Calu3 (cell line): ENCODE measurements around the gene TADA2B. TPM values are rescaled to one million over a fixed set of nuclear protein-coding genes. Genes with fewer than 3 reads are reported as not detected.

Experiments used
- BruUV-seq: library from RNA; stranded (reverse); fragments of 400-500 nt; replicated peaks from 2 replicates; lab custom pipeline; 2021; lab: Mats Ljungman, UMichigan
- CTCF ChIA-PET: fragments of 300-600 bp; sonication (Branson Sonifier 250); formaldehyde crosslinking; loops from one replicate; lab custom pipeline; 2022; ENCODE audit warnings: antibody characterized with exemption; lab: Charles Lee
- DNase-seq: peaks from one replicate; pipeline ENCODE4 v3.0.0; 2022
- H3K27ac Mint-ChIP-seq: one replicate; pipeline ENCODE4 v1.8.0; 2022; ENCODE audit warnings: mixed read lengths; ENCODE audit not compliant: unreplicated experiment
- H3K27me3 Mint-ChIP-seq: one replicate; pipeline ENCODE4 v1.8.0; 2022; ENCODE audit warnings: mixed read lengths; ENCODE audit not compliant: unreplicated experiment
- H3K36me3 Mint-ChIP-seq: one replicate; pipeline ENCODE4 v1.8.0; 2022; ENCODE audit warnings: mild to moderate bottlenecking, moderate library complexity, mixed read lengths; ENCODE audit not compliant: insufficient read depth, unreplicated experiment
- H3K4me1 Mint-ChIP-seq: one replicate; pipeline ENCODE4 v1.8.0; 2022; ENCODE audit warnings: mild to moderate bottlenecking, low read depth, mixed read lengths; ENCODE audit not compliant: unreplicated experiment
- H3K4me3 Mint-ChIP-seq: one replicate; pipeline ENCODE4 v1.8.0; 2022; ENCODE audit warnings: mild to moderate bottlenecking, low read depth, moderate library complexity, mixed read lengths; ENCODE audit not compliant: unreplicated experiment
- H3K9me3 Mint-ChIP-seq: one replicate; pipeline ENCODE4 v1.8.0; 2022; ENCODE audit warnings: low read depth, mixed read lengths; ENCODE audit not compliant: unreplicated experiment
- intact Hi-C: fragments of 100-400 bp; cut with micrococcal nuclease; formaldehyde crosslinking; loops from one replicate; pipeline ENCODE4 v1.10.0; 2022; ENCODE audit not compliant: unreplicated experiment
- total RNA-seq: library from RNA; stranded (reverse); gene quantifications from 2 replicates; pipeline ENCODE4 v1.2.3, GENCODE V29; 2022
- TF ChIP-seq, protein P1 (sequence below): fragments of 200-600 bp; IDR thresholded peaks from one replicate; pipeline ENCODE4 v1.8.0; 2022; ENCODE audit warnings: antibody characterized with exemption; ENCODE audit not compliant: unreplicated experiment

TADA2B gene
- total RNA-seq, 1 experiment from 2014 or later: 15.1 TPM

DNA sequence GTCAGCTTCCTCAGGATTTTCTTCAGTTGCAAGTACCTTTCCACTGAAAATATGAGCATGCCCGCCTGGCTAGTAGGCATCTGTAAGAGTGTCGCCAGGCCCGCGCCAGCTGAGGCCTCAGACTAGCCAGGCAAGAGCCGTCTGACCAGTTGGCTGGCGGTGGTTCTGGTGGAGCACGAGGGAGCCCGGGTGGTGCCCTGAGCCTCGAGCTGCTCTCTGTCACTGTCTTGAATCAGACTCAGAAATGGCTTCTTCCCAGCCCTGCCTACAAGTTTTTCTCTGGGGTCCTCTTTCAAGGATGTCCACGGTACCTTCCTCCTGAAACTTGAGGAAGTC, 12.8 kb downstream of the TADA2B start:
- Mint-ChIP-seq H3K4me1 (no peaks in the 10 kb centered on the region), H3K36me3 (peaks cover 17% of the 10 kb centered on the region), H3K27me3 (no peaks in the 10 kb centered on the region), H3K4me3 (no peak overlapping the region), H3K27ac (no peak overlapping the region), H3K9me3 (no peaks in the 10 kb centered on the region)
- DNase-seq: no peak
- CTCF ChIA-PET: no interaction called here
- TF ChIP-seq, protein P1, sequence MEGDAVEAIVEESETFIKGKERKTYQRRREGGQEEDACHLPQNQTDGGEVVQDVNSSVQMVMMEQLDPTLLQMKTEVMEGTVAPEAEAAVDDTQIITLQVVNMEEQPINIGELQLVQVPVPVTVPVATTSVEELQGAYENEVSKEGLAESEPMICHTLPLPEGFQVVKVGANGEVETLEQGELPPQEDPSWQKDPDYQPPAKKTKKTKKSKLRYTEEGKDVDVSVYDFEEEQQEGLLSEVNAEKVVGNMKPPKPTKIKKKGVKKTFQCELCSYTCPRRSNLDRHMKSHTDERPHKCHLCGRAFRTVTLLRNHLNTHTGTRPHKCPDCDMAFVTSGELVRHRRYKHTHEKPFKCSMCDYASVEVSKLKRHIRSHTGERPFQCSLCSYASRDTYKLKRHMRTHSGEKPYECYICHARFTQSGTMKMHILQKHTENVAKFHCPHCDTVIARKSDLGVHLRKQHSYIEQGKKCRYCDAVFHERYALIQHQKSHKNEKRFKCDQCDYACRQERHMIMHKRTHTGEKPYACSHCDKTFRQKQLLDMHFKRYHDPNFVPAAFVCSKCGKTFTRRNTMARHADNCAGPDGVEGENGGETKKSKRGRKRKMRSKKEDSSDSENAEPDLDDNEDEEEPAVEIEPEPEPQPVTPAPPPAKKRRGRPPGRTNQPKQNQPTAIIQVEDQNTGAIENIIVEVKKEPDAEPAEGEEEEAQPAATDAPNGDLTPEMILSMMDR: no peak
- intact Hi-C loops: no loop called here
- no TSS peak for BruUV-seq

DNA sequence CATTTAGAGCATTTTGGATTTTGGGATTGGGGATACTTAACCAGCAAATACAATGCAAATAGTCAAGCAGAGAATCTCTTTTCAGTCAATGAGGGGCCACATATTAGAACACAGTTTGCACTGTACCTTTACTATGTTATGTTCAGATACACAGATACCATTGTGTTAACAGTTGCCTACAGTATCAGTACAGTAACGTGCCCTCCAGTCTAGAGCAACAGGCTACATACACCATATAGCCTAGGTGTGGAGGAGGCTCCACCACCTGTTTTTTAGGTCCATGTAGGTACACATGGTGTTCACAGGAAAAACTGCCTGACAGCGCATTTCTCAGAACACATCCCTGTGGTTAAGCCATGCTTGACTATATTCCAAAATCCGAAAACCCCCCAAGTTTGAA, 15.6 kb downstream of the TADA2B start:
- no peaks in the 10 kb centered on the region for H3K27me3 Mint-ChIP-seq
- TF ChIP-seq, protein P1: no peak
- intact Hi-C loops: no loop called here
- CTCF ChIA-PET: no interaction called here
- H3K27ac Mint-ChIP-seq: no peak overlapping the region
- H3K9me3 Mint-ChIP-seq: no peaks in the 10 kb centered on the region
- H3K4me1 Mint-ChIP-seq: no peaks in the 10 kb centered on the region
- H3K4me3 Mint-ChIP-seq: no peak overlapping the region
- no TSS peak for BruUV-seq
- peaks cover 31% of the 10 kb centered on the region for H3K36me3 Mint-ChIP-seq
- DNase-seq: no peak

DNA sequence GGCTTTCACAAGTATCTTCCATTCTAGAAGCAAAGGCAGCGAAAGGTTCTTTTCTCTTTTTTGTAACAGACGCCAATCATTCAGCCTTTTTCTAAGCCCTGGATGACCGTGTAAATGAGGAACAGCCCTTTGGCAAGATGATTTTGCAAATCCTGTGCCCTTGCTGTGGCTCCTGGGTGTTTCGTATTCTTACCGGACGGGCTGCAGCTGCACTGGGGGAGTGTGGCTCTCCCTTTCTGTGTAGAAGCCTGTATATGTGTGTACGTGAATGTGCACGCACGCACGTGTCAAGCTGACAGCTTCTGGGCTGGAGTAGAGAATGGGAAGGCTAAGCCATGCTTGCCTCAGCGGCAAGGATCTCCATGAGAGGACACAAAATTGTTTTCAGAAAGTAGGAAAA, 16.5 kb downstream of the TADA2B start:
- H3K27me3 Mint-ChIP-seq: no peaks in the 10 kb centered on the region
- CTCF ChIA-PET: no interaction called here
- BruUV-seq: no TSS peak

DNA sequence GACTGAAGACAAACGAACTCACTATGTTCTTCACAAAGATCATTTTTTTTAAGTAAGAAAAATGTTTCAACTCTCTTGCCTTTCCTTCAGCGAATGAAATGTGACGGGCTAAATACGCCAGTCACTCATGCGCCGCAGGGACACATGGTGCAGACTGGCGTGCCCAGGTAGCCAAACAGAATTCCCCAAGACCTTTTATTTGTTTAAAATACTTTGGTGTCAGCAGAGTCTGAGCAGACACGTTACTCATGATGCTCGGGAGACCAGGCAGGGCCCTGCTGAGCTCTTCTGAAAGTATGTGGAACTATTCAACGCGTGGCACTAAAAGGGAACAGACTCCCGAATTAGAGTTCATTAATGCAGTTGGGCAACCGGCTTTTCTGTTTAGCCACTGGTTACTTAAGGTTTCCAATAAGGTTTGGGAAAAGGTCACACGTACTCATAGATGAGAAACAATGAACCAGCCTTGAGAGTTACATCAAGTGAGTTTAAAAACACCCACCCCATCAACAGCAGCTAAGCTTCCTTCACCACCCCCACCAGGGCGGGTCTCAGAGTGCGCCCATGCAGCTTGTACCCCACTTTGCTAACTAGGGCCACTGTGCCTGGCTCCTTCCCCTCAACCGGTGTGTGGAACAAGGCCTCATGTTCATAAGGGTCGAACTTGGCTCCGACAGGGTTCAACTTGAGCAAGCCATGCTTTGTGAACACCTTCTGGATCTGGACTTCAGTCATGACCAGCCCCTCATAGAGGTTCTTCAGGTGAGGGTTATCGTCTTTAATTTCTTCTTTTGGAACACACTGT, 17.4 kb downstream of the TADA2B start:
- H3K27me3 Mint-ChIP-seq: no peaks in the 10 kb centered on the region
- no peak for DNase-seq
- no peaks in the 10 kb centered on the region for H3K4me1 Mint-ChIP-seq
- H3K36me3 Mint-ChIP-seq: peaks cover 23% of the 10 kb centered on the region
- BruUV-seq: no TSS peak
- no peak overlapping the region for H3K4me3 Mint-ChIP-seq
- TF ChIP-seq, protein P1: no peak
- CTCF ChIA-PET: no interaction called here
- no peak overlapping the region for H3K27ac Mint-ChIP-seq
- intact Hi-C loops: no loop called here
- H3K9me3 Mint-ChIP-seq: no peaks in the 10 kb centered on the region

More for the DNA sequence above, 16.5 kb downstream of the TADA2B start:
- DNase-seq: no peak
- TF ChIP-seq, protein P1: no peak
- intact Hi-C loops: no loop called here
- Mint-ChIP-seq H3K9me3 (no peaks in the 10 kb centered on the region), H3K27ac (no peak overlapping the region), H3K36me3 (peaks cover 23% of the 10 kb centered on the region), H3K4me1 (no peaks in the 10 kb centered on the region), H3K4me3 (no peak overlapping the region)
